Skin epidermis (tissue), 12 donors: ENCODE results near the gene ADRA2A.

Experiments used
- H3K27ac ChIP-seq, 21 experiments: fragments of 200-600 bp; sonication (generic) in 11 of 21; one replicate each; pipeline ENCODE4 v1.5.0; 2020; ENCODE audit warnings: mild to moderate bottlenecking in 3 of 21, inconsistent platforms in 2 of 21, moderate library complexity in 2 of 21
- H3K4me3 ChIP-seq, 7 experiments: fragments of 200-600 bp; sonication (generic) in 2 of 7; one replicate each; pipeline ENCODE4 v1.5.0; 2020; ENCODE audit warnings: inconsistent platforms in 2 of 7, mild to moderate bottlenecking in 2 of 7, moderate library complexity in 1 of 7

Gene ADRA2A

DNA sequence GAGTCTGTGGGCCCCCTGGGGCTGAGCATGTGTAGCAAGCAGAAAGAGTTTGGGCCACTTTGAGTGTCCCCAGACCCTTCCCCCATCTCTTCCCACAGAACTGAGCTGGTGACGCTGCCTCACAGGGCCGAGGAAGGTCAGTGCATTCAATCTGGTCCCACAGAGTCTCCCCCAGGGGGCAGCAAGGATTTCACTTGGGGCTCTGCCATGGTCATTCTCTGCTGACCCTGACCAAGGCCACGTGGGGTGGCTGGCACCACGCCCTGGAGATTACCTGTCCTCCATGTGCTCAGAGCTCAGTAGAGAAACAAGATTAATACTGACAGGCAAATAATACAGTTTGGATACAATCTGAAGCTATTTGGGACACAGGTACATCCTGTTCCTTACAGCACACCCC lies 30.2 kb downstream of the ADRA2A start:
- no peak overlapping the region for H3K27ac ChIP-seq
- H3K4me3 ChIP-seq: no peak overlapping the region

- no peak overlapping the region for H3K27ac ChIP-seq
- no peak overlapping the region for H3K4me3 ChIP-seq
Observed at GRCh38 chr10:111107846-111108245, 31.0 kb downstream of the ADRA2A start.

- Histone ChIP-seq H3K4me3 (no peak overlapping the region), H3K27ac (no peak overlapping the region)
Observed at GRCh38 chr10:111108441-111108840, 31.6 kb downstream of the ADRA2A start.

DNA sequence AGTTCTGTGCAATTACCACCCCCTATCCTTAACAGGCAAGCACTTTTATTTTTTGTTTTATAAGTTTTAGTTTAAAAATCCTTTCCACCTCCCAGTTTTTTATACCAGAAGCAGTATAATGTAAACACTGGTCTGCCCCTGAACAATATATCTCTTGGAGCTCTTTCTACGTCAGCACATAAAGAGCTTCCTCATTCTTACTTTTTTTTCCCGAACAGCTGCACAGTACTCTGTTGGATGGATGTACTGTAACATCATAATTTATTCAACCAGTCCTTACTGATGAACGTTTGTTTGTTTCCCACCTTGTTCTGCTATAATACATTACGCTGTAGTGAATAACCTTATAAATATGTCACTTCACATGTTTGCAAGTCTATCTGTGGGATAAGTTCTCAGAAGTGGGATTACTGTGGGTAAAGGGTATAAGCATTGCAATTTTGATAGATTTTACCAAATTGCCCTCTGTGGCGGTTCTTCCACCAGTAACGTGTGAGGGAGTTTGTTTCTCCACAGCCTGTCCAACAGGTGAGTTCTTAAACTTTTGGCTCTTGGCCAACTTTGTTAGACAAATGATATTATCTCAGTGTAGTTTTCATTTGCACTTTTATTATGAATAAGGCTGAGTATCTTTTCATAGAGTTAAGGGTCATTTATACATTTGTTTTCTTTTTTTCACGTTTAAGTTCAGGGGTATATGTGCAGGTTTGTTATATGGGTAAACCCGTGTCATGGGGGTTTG lies 32.8 kb downstream of the ADRA2A start:
- Histone ChIP-seq H3K4me3 (no peak overlapping the region), H3K27ac (no peak overlapping the region)

DNA sequence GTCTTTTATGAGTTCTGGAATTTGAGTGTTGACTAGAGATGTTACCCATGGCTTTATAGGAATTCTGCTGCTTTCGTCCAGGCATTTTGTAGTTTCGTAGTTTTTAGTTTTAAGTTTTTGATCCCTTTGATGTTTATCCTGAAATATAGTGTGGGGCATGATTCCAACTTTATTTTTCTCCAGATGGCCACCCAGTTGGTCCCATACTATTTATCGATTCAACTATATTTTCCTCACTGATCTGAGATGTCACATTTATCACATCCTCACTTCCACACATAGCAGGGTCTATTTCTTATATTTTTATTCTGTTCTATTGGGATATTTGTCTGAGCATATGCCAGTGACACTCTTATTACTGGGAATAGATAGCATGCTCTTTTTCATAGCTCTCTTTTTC lies 33.9 kb downstream of the ADRA2A start:
- Histone ChIP-seq H3K4me3 (no peak overlapping the region), H3K27ac (no peak overlapping the region)

GRCh38 chr10:111112333-111112732 lies 35.5 kb downstream of the ADRA2A start:
- no peak overlapping the region for H3K27ac ChIP-seq
- no peak overlapping the region for H3K4me3 ChIP-seq

DNA sequence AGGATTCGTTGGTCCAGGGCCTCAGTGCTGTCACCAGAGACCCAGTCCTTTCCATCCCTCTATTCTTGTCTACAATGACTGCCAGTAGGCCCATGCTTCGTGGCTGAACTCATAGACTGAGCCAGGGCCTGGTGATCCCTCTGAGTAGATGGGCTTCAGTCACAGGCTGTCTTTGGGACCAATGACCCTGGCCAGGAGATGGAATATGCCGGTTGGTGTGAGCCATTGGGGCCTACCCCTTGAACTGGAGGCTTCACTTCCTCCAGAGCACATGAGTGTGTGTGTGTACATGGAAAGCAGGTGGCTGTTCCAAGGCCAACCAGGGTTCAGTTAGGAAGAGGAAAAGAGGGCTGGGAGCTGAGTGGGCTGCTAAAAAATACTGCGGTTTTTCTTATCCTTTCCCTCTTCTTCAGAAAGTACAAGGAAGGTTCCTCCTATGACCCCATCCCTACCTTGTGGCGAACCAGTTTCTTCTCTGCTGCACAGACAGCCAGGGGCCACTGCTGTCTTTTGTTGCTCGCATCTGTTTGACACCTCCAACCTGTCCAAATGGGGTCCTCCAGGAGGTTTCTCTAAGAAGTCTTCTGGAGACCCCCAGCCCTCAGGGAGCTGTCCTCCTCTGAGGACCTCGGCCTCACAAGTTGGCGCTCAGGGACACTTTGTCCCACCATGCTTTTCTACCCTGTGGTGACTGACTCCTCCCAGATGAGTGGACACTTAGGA lies 36.6 kb downstream of the ADRA2A start:
- H3K27ac ChIP-seq: no peak overlapping the region
- no peak overlapping the region for H3K4me3 ChIP-seq

GRCh38 chr10:111113961-111114757 lies 37.3 kb downstream of the ADRA2A start:
- H3K27ac ChIP-seq: no peak overlapping the region
- no peak overlapping the region for H3K4me3 ChIP-seq

DNA sequence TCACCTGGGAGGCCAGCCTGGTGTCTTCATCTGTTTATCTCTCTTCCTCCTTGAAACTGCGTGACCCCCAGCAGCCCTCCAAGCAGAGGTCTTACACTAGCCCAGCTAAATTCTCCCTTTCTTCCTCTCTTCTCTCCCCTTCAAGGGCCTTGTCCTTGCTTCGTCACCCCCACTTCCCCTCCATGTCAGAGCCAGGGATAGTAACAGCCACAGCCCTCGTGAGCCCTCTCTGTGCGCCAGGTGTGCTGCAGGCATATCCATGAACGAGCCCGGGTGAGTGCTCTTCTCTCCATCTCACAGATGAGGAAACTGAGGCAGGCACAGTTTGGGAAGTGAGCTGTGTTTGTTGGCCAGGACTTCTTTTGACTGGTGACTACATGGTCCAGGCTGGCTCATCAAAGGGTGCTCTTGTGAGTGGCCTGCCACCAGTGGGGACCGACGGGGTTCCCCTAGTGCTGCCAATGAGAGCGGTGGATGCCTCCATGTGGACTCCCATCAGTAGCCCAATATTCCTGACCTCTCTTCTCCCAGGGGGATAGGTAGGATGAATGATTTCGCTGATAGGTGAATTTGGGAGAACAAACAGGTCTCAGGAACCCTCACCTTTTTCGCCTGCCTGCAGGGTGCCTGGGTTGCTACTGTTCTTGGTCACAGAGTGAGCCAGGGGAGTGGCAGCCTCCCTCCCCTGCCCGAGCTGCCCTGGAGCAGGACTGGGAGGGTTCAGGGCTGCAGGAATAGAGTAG lies 38.1 kb downstream of the ADRA2A start:
- H3K27ac ChIP-seq: no peak overlapping the region

GRCh38 chr10:111116211-111116610 lies 39.4 kb downstream of the ADRA2A start:
- H3K4me3 ChIP-seq: no peak overlapping the region
- no peak overlapping the region for H3K27ac ChIP-seq

More for the DNA sequence above, 38.1 kb downstream of the ADRA2A start:
- H3K4me3 ChIP-seq: no peak overlapping the region

GRCh38 chr10:111116762-111117445 lies 40.1 kb downstream of the ADRA2A start:
- H3K4me3 ChIP-seq: no peak overlapping the region
- H3K27ac ChIP-seq: no peak overlapping the region

DNA sequence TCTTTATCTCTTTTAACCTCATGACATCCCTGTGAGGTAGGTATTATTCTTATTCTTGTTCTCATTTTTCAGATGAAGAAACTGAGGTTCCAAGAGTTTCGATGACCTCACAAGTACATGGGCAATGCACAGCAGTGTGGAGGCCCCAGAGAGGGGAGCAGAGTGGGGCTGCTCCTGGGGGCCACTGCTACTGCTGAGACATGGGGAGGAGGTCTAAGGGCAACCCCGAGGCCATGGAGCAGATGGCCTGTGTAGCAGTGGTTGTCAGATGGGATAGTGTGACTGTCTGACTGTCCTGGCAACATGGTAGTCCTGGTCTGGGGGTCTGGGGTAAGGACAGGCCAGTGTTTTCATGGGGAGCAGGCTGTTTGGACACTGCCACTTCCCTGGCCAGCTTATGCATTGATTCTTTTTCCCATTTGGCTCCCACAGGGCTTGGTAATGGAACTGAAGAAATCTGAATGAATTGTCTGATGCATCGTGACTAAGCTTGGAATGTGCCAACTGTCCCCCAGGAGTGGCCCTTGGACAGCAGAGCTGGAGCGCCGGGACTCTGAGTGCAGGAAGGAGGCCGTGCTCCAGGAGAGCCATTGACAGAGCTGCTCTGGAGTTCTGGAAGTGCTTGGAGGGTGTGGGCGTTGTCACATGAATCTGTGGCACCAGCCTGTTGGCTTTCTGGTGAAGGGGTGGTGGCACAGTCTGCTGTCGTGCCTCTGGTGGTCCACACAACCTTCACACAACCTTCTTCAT lies 40.9 kb downstream of the ADRA2A start:
- no peak overlapping the region for H3K27ac ChIP-seq
- no peak overlapping the region for H3K4me3 ChIP-seq

GRCh38 chr10:111118758-111119157 lies 41.9 kb downstream of the ADRA2A start:
- no peak overlapping the region for H3K4me3 ChIP-seq
- H3K27ac ChIP-seq: no peak overlapping the region

DNA sequence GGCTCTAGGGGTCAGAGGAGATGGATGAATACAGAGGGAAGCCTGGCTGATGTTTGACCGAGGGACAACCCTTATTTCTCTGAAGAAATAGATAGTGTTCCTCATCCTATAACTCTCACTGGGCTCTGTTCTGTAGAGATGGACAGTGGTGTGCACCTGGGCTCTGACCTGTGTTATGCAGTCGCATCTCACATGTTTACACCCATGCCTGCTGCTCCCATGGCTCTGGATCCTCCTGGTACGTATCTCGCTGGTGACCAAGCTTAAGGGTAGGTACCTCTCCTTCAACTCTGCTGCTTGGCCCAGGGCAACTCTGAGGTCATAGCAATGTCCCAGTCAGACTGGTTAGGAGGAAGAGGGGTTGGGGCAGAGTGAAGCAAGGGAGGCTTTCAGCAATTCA lies 42.8 kb downstream of the ADRA2A start:
- H3K27ac ChIP-seq: no peak overlapping the region
- no peak overlapping the region for H3K4me3 ChIP-seq

GRCh38 chr10:111122127-111122526 lies 45.3 kb downstream of the ADRA2A start:
- no peak overlapping the region for H3K27ac ChIP-seq
- H3K4me3 ChIP-seq: no peak overlapping the region

- H3K27ac ChIP-seq: no peak overlapping the region
Observed at GRCh38 chr10:111123883-111124282, 47.1 kb downstream of the ADRA2A start.

DNA sequence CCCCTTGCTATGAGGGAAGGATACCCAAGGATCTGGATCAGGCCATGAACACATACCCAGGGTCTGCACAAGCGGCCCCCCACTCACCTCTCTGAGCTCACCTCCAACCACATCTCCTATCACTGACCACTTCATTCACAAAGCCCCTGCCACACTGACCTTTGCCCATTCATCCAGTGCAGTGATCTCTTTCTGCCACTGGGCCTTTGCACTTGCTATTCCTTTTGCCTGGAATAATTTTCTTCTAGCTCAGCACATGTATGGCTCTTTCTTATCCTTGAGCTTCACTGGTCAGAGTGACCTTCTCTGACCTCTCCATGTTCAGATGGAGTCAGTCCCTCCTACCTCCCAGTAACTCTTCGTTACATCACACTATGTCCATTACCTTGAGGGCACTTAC lies 48.3 kb downstream of the ADRA2A start:
- H3K27ac ChIP-seq: no peak overlapping the region

More at GRCh38 chr10:111123883-111124282, 47.1 kb downstream of the ADRA2A start:
- no peak overlapping the region for H3K4me3 ChIP-seq

DNA sequence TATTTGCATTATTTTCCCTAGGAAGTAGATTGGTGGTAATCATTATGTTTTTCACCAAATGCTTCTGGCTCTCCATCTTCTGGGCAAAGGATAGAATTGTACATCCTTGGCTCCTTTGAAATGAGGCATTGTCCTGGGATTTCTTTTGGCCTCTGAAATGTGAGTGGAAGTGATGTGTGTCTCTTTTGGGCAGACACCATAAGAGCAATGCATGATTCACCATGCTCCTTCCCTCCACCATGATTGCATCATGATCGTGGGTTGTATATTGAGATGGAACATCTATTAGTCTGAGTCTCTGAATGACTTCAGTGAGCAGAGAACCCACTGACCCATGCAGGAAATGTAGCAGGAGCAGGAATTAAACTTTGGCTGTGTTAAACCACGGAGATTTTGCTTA lies 49.2 kb downstream of the ADRA2A start:
- no peak overlapping the region for H3K27ac ChIP-seq
- no peak overlapping the region for H3K4me3 ChIP-seq

More for the DNA sequence above, 48.3 kb downstream of the ADRA2A start:
- H3K4me3 ChIP-seq: no peak overlapping the region
